ENCODE results near the gene MSRB3. TPM values are rescaled to one million over a fixed set of nuclear protein-coding genes. Genes with fewer than 3 reads are reported as not detected.

Gene MSRB3
- total and polyA plus RNA-seq, 8 donors, result 21.7 to 50.5 (median 28.1) TPM

DNA sequence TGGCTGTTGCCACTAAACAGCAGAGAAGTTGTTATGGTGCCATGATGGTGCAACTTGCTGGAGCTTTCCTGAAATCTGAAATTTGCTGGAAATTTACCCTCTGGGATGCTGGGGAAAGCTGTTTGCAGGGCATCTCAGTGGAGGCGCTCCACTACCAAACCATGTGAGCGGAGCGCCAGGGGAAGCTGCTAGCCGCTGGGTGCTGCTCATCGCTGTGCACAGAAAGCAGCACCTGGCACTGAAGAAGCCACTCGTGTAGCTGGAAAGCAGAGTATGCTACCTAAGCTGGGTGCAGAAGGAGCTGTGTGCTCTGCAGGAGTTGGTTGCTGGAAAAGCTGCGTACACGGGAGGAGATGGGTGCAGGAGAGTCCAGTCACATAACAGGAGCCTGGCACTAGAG, 53.0 kb downstream of the MSRB3 start:
- H3K9me3 ChIP-seq, result no peaks in the 10 kb centered on the region
- DNase-seq, result no peak
- TF ChIP-seq, protein P1, sequence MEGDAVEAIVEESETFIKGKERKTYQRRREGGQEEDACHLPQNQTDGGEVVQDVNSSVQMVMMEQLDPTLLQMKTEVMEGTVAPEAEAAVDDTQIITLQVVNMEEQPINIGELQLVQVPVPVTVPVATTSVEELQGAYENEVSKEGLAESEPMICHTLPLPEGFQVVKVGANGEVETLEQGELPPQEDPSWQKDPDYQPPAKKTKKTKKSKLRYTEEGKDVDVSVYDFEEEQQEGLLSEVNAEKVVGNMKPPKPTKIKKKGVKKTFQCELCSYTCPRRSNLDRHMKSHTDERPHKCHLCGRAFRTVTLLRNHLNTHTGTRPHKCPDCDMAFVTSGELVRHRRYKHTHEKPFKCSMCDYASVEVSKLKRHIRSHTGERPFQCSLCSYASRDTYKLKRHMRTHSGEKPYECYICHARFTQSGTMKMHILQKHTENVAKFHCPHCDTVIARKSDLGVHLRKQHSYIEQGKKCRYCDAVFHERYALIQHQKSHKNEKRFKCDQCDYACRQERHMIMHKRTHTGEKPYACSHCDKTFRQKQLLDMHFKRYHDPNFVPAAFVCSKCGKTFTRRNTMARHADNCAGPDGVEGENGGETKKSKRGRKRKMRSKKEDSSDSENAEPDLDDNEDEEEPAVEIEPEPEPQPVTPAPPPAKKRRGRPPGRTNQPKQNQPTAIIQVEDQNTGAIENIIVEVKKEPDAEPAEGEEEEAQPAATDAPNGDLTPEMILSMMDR (IDR thresholded peaks at IDR 0.05), result no peak
- no peak overlapping the region for H3K27ac ChIP-seq
- H3K36me3 ChIP-seq, result no peaks in the 10 kb centered on the region
- no peak for ATAC-seq
- no peak overlapping the region for H3K4me3 ChIP-seq
- no peaks in the 10 kb centered on the region for H3K4me1 ChIP-seq
- no peaks in the 10 kb centered on the region for H3K27me3 ChIP-seq
- intact Hi-C loops (cut with DNase I), result no loop called here

DNA sequence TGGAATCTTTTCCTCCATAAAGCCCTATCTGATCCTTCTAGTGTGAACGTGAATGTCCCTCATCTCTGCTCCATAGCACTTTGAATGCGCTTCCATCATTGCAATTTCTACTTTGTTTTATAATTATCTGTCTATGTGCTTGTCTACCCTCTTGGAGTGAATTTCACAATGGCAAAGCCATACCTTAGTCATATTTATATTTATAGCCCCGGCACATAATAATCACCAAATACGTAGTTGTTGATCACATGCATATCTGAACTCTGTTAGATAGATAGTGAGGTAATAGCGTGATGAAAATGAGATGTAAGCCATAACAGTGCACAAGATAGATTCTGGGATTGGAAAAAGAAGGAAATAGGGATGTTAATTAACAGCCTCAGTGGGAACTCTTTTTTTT, 55.2 kb downstream of the MSRB3 start:
- no peaks in the 10 kb centered on the region for H3K27me3 ChIP-seq
- H3K4me3 ChIP-seq, result no peak overlapping the region
- ATAC-seq, result no peak
- intact Hi-C loops (cut with DNase I), result no loop called here
- no peak overlapping the region for H3K27ac ChIP-seq
- no peaks in the 10 kb centered on the region for H3K4me1 ChIP-seq
- H3K36me3 ChIP-seq, result no peaks in the 10 kb centered on the region
- H3K9me3 ChIP-seq, result no peaks in the 10 kb centered on the region
- TF ChIP-seq, protein P1 (IDR thresholded peaks at IDR 0.05), result no peak
- DNase-seq, result no peak

DNA sequence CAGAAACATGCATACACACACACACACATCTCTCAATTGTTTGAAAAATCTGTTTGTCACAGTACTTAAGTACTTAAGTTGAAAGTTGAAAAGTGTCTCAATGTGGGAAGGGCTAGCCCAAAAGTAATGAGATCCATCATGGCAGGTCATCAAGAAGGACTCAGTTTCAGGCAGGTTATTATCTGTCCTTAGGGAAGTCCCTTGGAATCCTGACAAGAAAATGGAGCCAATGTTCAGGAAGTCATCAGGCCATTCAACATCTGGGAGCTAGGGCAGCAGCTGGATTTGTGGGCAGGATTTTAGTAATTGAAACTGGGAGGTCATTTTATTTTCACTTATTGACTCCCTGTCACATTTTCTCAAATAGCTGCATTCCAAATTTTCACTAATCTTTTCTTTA, 56.0 kb downstream of the MSRB3 start:
- ATAC-seq, result no peak
- intact Hi-C loops (cut with DNase I), result no loop called here

DNA sequence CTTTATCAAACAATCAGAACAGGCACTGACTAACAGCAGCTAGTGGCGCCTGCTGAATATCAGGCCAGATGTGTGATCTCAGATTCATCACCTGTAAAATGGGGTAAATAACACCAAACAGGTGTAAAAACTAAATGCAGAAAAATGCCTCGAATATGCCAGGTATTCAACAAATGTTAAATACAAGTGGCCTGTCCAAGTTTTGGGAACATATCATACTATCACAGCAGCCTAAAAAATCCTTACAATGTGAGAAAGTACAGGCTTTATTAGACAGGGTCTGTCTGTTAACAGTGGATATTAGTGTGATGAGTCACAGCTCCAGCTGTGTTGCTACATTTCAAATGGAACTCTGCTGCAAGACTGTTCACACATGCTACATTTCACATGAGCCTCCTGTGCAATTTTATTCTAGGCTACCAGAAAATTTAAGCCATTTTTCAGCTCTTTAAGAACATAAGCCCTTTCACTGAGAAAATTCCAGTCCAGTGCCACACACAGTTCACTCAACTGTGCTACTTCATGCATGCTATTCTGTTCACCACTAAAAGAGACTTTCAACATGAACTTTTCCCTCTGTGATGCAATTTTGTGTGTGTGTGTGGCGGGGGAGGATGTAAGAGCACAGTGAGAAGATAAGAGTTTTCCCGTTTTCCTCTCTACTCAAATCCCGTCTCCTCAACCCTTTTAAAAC, 56.7 kb downstream of the MSRB3 start:
- peak; percentile 85 for ATAC-seq
- intact Hi-C loops (cut with DNase I), result no loop called here
- H3K9me3 ChIP-seq, result no peaks in the 10 kb centered on the region
- peak overlapping the region in 1 of 2 donors; percentile 17 for H3K27ac ChIP-seq
- TF ChIP-seq, protein P1 (IDR thresholded peaks at IDR 0.05), result no peak
- H3K4me3 ChIP-seq, result no peak overlapping the region
- no peaks in the 10 kb centered on the region for H3K27me3 ChIP-seq
- H3K4me1 ChIP-seq, result no peaks in the 10 kb centered on the region
- peak in 1 of 4 donors; percentile 69 for DNase-seq
- no peaks in the 10 kb centered on the region for H3K36me3 ChIP-seq

More for the DNA sequence above, 56.0 kb downstream of the MSRB3 start:
- Histone ChIP-seq H3K27ac (no peak overlapping the region), H3K27me3 (no peaks in the 10 kb centered on the region), H3K4me3 (no peak overlapping the region), H3K4me1 (no peaks in the 10 kb centered on the region), H3K36me3 (no peaks in the 10 kb centered on the region), H3K9me3 (no peaks in the 10 kb centered on the region)
- peak in 1 of 4 donors; percentile 22 for DNase-seq
- TF ChIP-seq, protein P1 (IDR thresholded peaks at IDR 0.05), result no peak

DNA sequence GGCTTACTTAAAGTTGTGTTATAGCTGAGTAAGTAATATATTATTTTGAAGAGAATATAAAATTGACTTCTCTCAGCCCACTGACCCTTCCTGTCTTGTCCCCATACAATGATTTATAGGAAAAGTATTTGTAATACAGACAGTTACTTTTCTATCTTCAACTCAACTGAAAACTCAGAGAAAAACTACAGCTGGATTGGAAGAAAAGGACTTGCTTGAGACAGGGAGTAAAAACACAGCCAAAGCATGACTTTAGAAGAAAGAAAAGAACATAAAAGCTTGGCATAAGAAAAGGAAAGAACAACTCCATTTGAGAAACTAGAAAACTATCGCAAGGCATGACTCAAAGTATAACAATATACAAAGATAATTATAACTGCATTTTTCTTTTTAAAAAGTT, 57.5 kb downstream of the MSRB3 start:
- Histone ChIP-seq H3K27me3 (no peaks in the 10 kb centered on the region), H3K27ac (no peak overlapping the region), H3K4me3 (no peak overlapping the region), H3K4me1 (no peaks in the 10 kb centered on the region), H3K9me3 (no peaks in the 10 kb centered on the region), H3K36me3 (no peaks in the 10 kb centered on the region)
- intact Hi-C loops (cut with DNase I), result no loop called here
- TF ChIP-seq, protein P1 (IDR thresholded peaks at IDR 0.05), result no peak
- ATAC-seq (no peak), DNase-seq (no peak)
